ENCODE measurements around the gene HSPBP1.

HSPBP1 gene

DNA sequence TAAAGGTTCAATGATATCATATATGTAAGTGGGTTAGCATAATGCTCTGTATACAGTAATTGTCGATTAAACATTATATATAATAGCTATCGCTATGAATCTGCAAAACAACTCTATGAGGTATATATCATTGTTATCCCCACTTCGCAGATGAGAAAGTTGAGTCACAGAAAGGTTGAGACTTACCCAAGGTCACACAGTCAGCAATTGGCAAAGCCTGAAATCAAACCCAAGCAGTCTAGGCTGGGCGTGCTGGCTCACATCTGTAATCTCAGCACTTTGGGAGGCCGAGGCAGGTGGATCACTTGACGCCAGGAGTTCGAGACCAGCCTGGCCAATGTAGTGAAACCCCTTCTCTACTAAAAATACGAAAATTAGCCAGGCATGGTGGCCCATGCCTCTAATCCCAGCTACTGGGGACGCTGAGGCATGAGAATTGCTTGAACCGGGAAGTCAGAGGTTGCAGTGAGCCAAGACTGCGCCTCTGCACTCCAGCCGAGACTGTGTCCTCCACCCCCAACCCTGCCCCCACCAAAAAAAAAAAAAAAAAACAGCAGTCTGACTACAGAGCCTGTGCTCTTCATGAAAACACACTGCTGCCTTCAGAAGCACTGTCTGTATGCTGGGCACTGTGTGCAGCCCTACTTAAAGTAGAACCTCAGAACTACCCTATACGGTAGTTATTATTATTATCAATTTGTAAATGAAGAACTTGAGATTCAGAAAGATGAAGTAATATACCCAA is 1.3 kb downstream of the HSPBP1 start:
- Histone ChIP-seq H4K20me1 (ENCODE audit: insufficient read depth, low read length) (no peaks in the 10 kb centered on the region), H3K27me3 (replicated peaks; ENCODE audit: insufficient read depth, low read length) (no peaks in the 10 kb centered on the region), H2AFZ (ENCODE audit: low read length) (no peak overlapping the region), H3K27ac (ENCODE audit: low read length) (no peak overlapping the region), H3K9me2 (replicated peaks; ENCODE audit: insufficient read depth, low read length) (no peaks in the 10 kb centered on the region), H3F3A (ENCODE audit: insufficient read depth, low read length) (peaks cover 34% of the 10 kb centered on the region), H3K4me3 (ENCODE audit: low read length) (peak overlapping the region; percentile 100; the same call in 1 of the 2 replicates), H3K36me3 (replicated peaks; ENCODE audit: insufficient read depth, low read length) (no peaks in the 10 kb centered on the region), H3K4me2 (ENCODE audit: low read depth, low read length) (peak overlapping the region; percentile 97; the same call in 1 of the 2 replicates), H3K79me2 (ENCODE audit: low read length) (peaks cover 35% of the 10 kb centered on the region), H3K4me1 (ENCODE audit: low read length) (peaks cover 51% of the 10 kb centered on the region), H3K9me3 (replicated peaks; ENCODE audit: insufficient read depth, low read length) (no peaks in the 10 kb centered on the region), H3K9ac (ENCODE audit: low read length) (no peak overlapping the region; the same call in 1 of the 2 replicates)
- no peak for DNase-seq
- no peak for TF ChIP-seq EZH2phosphoT487 (IDR thresholded peaks at IDR 0.05; ENCODE audit: low read length)
- TF ChIP-seq, protein P1, sequence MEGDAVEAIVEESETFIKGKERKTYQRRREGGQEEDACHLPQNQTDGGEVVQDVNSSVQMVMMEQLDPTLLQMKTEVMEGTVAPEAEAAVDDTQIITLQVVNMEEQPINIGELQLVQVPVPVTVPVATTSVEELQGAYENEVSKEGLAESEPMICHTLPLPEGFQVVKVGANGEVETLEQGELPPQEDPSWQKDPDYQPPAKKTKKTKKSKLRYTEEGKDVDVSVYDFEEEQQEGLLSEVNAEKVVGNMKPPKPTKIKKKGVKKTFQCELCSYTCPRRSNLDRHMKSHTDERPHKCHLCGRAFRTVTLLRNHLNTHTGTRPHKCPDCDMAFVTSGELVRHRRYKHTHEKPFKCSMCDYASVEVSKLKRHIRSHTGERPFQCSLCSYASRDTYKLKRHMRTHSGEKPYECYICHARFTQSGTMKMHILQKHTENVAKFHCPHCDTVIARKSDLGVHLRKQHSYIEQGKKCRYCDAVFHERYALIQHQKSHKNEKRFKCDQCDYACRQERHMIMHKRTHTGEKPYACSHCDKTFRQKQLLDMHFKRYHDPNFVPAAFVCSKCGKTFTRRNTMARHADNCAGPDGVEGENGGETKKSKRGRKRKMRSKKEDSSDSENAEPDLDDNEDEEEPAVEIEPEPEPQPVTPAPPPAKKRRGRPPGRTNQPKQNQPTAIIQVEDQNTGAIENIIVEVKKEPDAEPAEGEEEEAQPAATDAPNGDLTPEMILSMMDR (IDR thresholded peaks at IDR 0.05; ENCODE audit: low read length): no peak
- no peak for TF ChIP-seq EZH2 (optimal IDR thresholded peaks at IDR 0.05; ENCODE audit: low read depth, low read length)

DNA sequence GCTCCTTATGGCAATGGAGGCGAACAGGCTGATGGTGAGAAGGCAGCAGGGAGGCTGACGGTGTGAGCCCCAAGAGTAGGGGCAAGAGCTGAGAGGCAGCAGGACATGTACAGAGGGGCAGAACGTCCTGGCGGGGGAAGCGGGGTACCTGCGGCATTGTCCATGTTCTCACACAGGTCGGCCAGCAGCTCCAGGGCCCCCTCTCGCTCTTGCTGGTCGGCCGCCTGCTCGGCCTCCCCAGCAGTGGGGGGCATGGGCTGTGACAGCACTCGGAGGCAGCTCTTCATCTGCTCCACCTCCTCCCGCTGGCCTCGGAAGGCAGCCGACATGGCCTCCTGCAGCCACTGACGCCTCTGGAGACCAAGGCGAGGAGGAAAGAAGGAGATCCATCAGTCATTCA is 2.4 kb downstream of the HSPBP1 start:
- peak overlapping the region; percentile 88 for H3K27ac ChIP-seq (ENCODE audit: low read length)
- 0 out of 2 replicates have a peak overlapping the region, but pooled peaks have one; percentile 40 for H3K4me3 ChIP-seq (ENCODE audit: low read length)

DNA sequence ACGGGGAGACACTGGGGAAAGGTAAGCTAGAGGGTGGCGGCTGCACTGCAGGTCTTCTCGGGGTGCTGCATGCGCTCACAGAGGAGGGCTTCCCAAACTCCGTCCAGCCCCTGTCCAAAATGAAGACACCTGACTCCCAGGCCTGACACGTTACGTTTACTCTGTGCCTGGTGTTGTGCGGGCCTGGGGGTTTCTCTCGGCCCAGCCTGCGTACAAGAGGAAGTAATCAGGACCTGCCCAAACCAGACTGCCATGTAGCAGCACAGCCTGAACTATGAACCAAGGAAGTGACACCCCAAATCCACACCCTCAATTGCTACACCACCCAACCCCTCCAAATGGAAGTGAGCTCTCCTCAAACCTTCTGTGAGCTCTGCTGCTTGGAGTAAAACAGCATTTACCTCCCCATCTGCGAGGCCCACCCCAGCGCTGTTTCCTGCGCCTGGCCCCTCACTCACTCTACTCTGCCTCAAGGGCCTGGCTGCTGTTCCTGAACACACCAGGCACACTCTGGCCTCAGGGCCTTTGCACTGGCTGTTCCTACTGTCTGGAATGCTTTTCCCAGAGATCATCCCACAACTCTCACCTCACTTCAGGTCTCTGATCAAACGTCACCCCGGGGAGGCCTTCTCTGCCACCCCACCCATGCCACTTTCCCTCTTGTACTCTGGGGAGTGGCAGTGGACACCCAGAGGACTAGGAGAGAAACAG is 3.0 kb downstream of the HSPBP1 start:
- no peaks in the 10 kb centered on the region; the same call in 1 of the 2 replicates for H3K36me3 ChIP-seq (replicated peaks; ENCODE audit: insufficient read depth, low read length)

More for the DNA sequence above, 2.4 kb downstream of the HSPBP1 start:
- Histone ChIP-seq H3K27me3 (replicated peaks; ENCODE audit: insufficient read depth, low read length) (no peaks in the 10 kb centered on the region), H3K79me2 (ENCODE audit: low read length) (peaks cover 35% of the 10 kb centered on the region), H3K9me3 (replicated peaks; ENCODE audit: insufficient read depth, low read length) (no peaks in the 10 kb centered on the region), H4K20me1 (ENCODE audit: insufficient read depth, low read length) (no peaks in the 10 kb centered on the region), H3K36me3 (replicated peaks; ENCODE audit: insufficient read depth, low read length) (no peaks in the 10 kb centered on the region), H3K4me2 (ENCODE audit: low read depth, low read length) (peak overlapping the region; percentile 86), H2AFZ (ENCODE audit: low read length) (no peak overlapping the region), H3F3A (ENCODE audit: insufficient read depth, low read length) (peaks cover 34% of the 10 kb centered on the region), H3K9ac (ENCODE audit: low read length) (peak overlapping the region; percentile 53), H3K9me2 (replicated peaks; ENCODE audit: insufficient read depth, low read length) (no peaks in the 10 kb centered on the region), H3K4me1 (ENCODE audit: low read length) (peaks cover 44% of the 10 kb centered on the region)
- no peak for TF ChIP-seq EZH2phosphoT487 (IDR thresholded peaks at IDR 0.05; ENCODE audit: low read length)
- TF ChIP-seq EZH2 (optimal IDR thresholded peaks at IDR 0.05; ENCODE audit: low read depth, low read length): no peak
- TF ChIP-seq, protein P1 (IDR thresholded peaks at IDR 0.05; ENCODE audit: low read length): no peak
- no peak for DNase-seq

More for the DNA sequence above, 3.0 kb downstream of the HSPBP1 start:
- Histone ChIP-seq H3K9ac (ENCODE audit: low read length) (peak overlapping the region; percentile 53), H3K9me2 (replicated peaks; ENCODE audit: insufficient read depth, low read length) (no peaks in the 10 kb centered on the region), H3K9me3 (replicated peaks; ENCODE audit: insufficient read depth, low read length) (no peaks in the 10 kb centered on the region), H3K27ac (ENCODE audit: low read length) (peak overlapping the region; percentile 88), H4K20me1 (ENCODE audit: insufficient read depth, low read length) (no peaks in the 10 kb centered on the region), H3K4me2 (ENCODE audit: low read depth, low read length) (peak overlapping the region; percentile 86), H3K4me1 (ENCODE audit: low read length) (peaks cover 44% of the 10 kb centered on the region), H3K4me3 (ENCODE audit: low read length) (peak overlapping the region; percentile 40), H2AFZ (ENCODE audit: low read length) (0 out of 2 replicates have a peak overlapping the region, but pooled peaks have one; percentile 10), H3K79me2 (ENCODE audit: low read length) (peaks cover 35% of the 10 kb centered on the region), H3F3A (ENCODE audit: insufficient read depth, low read length) (peaks cover 34% of the 10 kb centered on the region), H3K27me3 (replicated peaks; ENCODE audit: insufficient read depth, low read length) (no peaks in the 10 kb centered on the region)
- DNase-seq: no peak
- no peak for TF ChIP-seq EZH2 (optimal IDR thresholded peaks at IDR 0.05; ENCODE audit: low read depth, low read length)
- TF ChIP-seq, protein P1 (IDR thresholded peaks at IDR 0.05; ENCODE audit: low read length): no peak
- no peak for TF ChIP-seq EZH2phosphoT487 (IDR thresholded peaks at IDR 0.05; ENCODE audit: low read length)

Data from MM.1S (cell line).